H9 (cell line): ENCODE measurements around the gene GALNS. TPM values are rescaled to one million over a fixed set of nuclear protein-coding genes. Genes with fewer than 3 reads are reported as not detected.
"Not testable (repeated sequence)": the region's sequence is repeated elsewhere in the genome, so short reads cannot be mapped to it uniquely, and the experiment has no call there.

ENCODE experiments used
- DNase-seq: peaks from one replicate; pipeline ENCODE4 v3.0.0-alpha.2; 2017
- H2AFZ ChIP-seq: one replicate; pipeline ENCODE4 v1.6.1; 2013; ENCODE audit warnings: mild to moderate bottlenecking, low read length, control low read depth, moderate library complexity
- H2AK5ac ChIP-seq: 2 replicates; pipeline ENCODE4 v1.6.1; 2013; ENCODE audit warnings: low read length, control low read depth, mixed read lengths; ENCODE audit not compliant: insufficient read length
- H2BK120ac ChIP-seq: one replicate; pipeline ENCODE4 v1.6.1; 2013; ENCODE audit warnings: low read depth, mild to moderate bottlenecking, low read length, control low read depth, inconsistent platforms; ENCODE audit not compliant: poor library complexity, severe bottlenecking
- H2BK12ac ChIP-seq: 2 replicates; pipeline ENCODE4 v1.6.1; 2013; ENCODE audit warnings: low read length, control low read depth, mixed read lengths, low read depth; ENCODE audit not compliant: insufficient read length
- H2BK15ac ChIP-seq: 2 replicates; pipeline ENCODE4 v1.6.1; 2013; ENCODE audit warnings: low read depth, low read length, control low read depth
- H2BK20ac ChIP-seq: one replicate; pipeline ENCODE4 v1.6.1; 2013; ENCODE audit warnings: low read depth, mild to moderate bottlenecking, low read length, control low read depth, inconsistent platforms; ENCODE audit not compliant: poor library complexity, severe bottlenecking
- H2BK5ac ChIP-seq: 2 replicates; pipeline ENCODE4 v1.6.1; 2013; ENCODE audit warnings: low read length, control low read depth, mixed read lengths; ENCODE audit not compliant: insufficient read length
- H3K14ac ChIP-seq: 2 replicates; pipeline ENCODE4 v1.6.1; 2013; ENCODE audit warnings: low read length, control low read depth; ENCODE audit not compliant: insufficient read depth
- H3K18ac ChIP-seq: 2 replicates; pipeline ENCODE4 v1.6.1; 2013; ENCODE audit warnings: low read depth, mild to moderate bottlenecking, mixed read lengths, low read length, control low read depth; ENCODE audit not compliant: insufficient read length
- H3K23ac ChIP-seq: 2 replicates; pipeline ENCODE4 v1.6.1; 2013; ENCODE audit warnings: low read length, control low read depth, mixed read lengths, low read depth; ENCODE audit not compliant: insufficient read length
- H3K23me2 ChIP-seq: 2 replicates; pipeline ENCODE4 v1.6.1; 2013; ENCODE audit warnings: low read depth, mild to moderate bottlenecking, mixed read lengths, low read length, control low read depth; ENCODE audit not compliant: insufficient read length, poor library complexity, severe bottlenecking
- H3K27ac ChIP-seq: 2 replicates; pipeline ENCODE4 v1.5.1; 2013; ENCODE audit warnings: low read length, control low read depth, mixed read lengths, low read depth; ENCODE audit not compliant: insufficient read length
- H3K27me3 ChIP-seq: 2 replicates; pipeline ENCODE4 v1.6.1; 2013; ENCODE audit warnings: low read length, control low read depth, inconsistent platforms; ENCODE audit not compliant: insufficient read depth
- H3K4ac ChIP-seq: 2 replicates; pipeline ENCODE4 v1.6.1; 2013; ENCODE audit warnings: low read depth, mild to moderate bottlenecking, control low read depth, inconsistent platforms, low read length, moderate library complexity
- H3K4me1 ChIP-seq: 2 replicates; pipeline ENCODE4 v1.6.1; 2013; ENCODE audit warnings: low read length, control low read depth, inconsistent platforms; ENCODE audit not compliant: insufficient read depth
- H3K4me2 ChIP-seq: 2 replicates; pipeline ENCODE4 v1.6.1; 2013; ENCODE audit warnings: low read length, control low read depth, mixed read lengths; ENCODE audit not compliant: insufficient read length, insufficient read depth
- H3K56ac ChIP-seq: 2 replicates; pipeline ENCODE4 v1.6.1; 2013; ENCODE audit warnings: low read depth, mild to moderate bottlenecking, mixed read lengths, low read length, control low read depth; ENCODE audit not compliant: insufficient read length
- H3K79me1 ChIP-seq: 2 replicates; pipeline ENCODE4 v1.6.1; 2013; ENCODE audit warnings: low read depth, mild to moderate bottlenecking, moderate library complexity, low read length, control low read depth, inconsistent platforms; ENCODE audit not compliant: insufficient read depth, poor library complexity, severe bottlenecking
- H3K79me2 ChIP-seq: 2 replicates; pipeline ENCODE4 v1.6.1; 2013; ENCODE audit warnings: low read length, control low read depth, inconsistent platforms; ENCODE audit not compliant: insufficient read depth
- H3K9ac ChIP-seq: 2 replicates; pipeline ENCODE4 v1.6.1; 2013; ENCODE audit warnings: low read length, control low read depth, mixed read lengths; ENCODE audit not compliant: insufficient read length; ENCODE audit errors: extremely low read depth
- H3K9me3 ChIP-seq: one replicate; pipeline ENCODE4 v1.6.1; 2013; ENCODE audit warnings: low read depth, low read length, inconsistent platforms; ENCODE audit not compliant: control insufficient read depth
- H3T11ph ChIP-seq: one replicate; pipeline ENCODE4 v1.6.1; 2013; ENCODE audit warnings: mild to moderate bottlenecking, low read length, control low read depth, inconsistent platforms
- H4K20me1 ChIP-seq: one replicate; pipeline ENCODE4 v1.6.1; 2013; ENCODE audit not compliant: control insufficient read depth, insufficient read length, insufficient read depth
- H4K5ac ChIP-seq: 2 replicates; pipeline ENCODE4 v1.6.1; 2013; ENCODE audit warnings: low read depth, mild to moderate bottlenecking, mixed read lengths, low read length, control low read depth; ENCODE audit not compliant: insufficient read length
- H4K8ac ChIP-seq: replicated peaks from 2 replicates; pipeline ENCODE4 v1.6.1; 2013; ENCODE audit warnings: low read length, control low read depth, mixed read lengths, low read depth; ENCODE audit not compliant: insufficient read length
- H4K91ac ChIP-seq: 2 replicates; pipeline ENCODE4 v1.6.1; 2013; ENCODE audit warnings: low read depth, mild to moderate bottlenecking, moderate library complexity, mixed read lengths, low read length, control low read depth; ENCODE audit not compliant: insufficient read length
- H3K27ac Mint-ChIP-seq, 3 experiments: 2 replicates in 2 of 3; 3 replicates in 1 of 3; pipeline ENCODE4 v1.8.0; 2020 to 2021; ENCODE audit warnings: mixed read lengths in 3 of 3, mild to moderate bottlenecking in 1 of 3, moderate library complexity in 1 of 3
- H3K27me3 Mint-ChIP-seq: 2 replicates; pipeline ENCODE4 v1.8.0; 2021; ENCODE audit warnings: low read depth, mild to moderate bottlenecking, moderate library complexity, mixed read lengths
- H3K36me3 Mint-ChIP-seq, 3 experiments: 2 replicates in 2 of 3; 3 replicates in 1 of 3; pipeline ENCODE4 v1.8.0; 2020 to 2021; ENCODE audit warnings: low read depth in 3 of 3, mixed read lengths in 3 of 3; ENCODE audit not compliant: insufficient read depth in 1 of 3
- H3K4me1 Mint-ChIP-seq, 2 experiments: 2 replicates each; pipeline ENCODE4 v1.8.0; 2020; ENCODE audit warnings: mixed read lengths in 2 of 2
- H3K4me3 Mint-ChIP-seq, 2 experiments: 2 replicates in 1 of 2; 3 replicates in 1 of 2; pipeline ENCODE4 v1.8.0; 2020 to 2021; ENCODE audit warnings: mild to moderate bottlenecking in 2 of 2, mixed read lengths in 2 of 2, moderate library complexity in 1 of 2
- H3K9me3 Mint-ChIP-seq, 2 experiments: 2 replicates in 1 of 2; 3 replicates in 1 of 2; pipeline ENCODE4 v1.8.0; 2020; ENCODE audit warnings: mild to moderate bottlenecking in 2 of 2, mixed read lengths in 2 of 2, moderate library complexity in 1 of 2
- WGBS: extraction: QIAGEN DNeasy Blood & Tissue Kit; methylation state at CpG from one replicate; pipeline ENCODE4 v1.1.7; 2013; ENCODE audit warnings: missing lambda C conversion rate, low lambda C conversion rate, mixed read lengths; ENCODE audit not compliant: insufficient read length; ENCODE audit errors: extremely low coverage; 5-methylcytosine and 5-hydroxymethylcytosine counted together
- total RNA-seq: library from RNA; stranded (reverse); gene quantifications from 2 replicates; pipeline ENCODE4 v1.2.1, GENCODE V29; 2021
- TF ChIP-seq, protein P1 (sequence below): fragments of 200-600 bp; sonication (generic); conservative IDR thresholded peaks from 3 replicates; pipeline ENCODE4 v1.8.0; 2021; ENCODE audit warnings: antibody characterized with exemption, mild to moderate bottlenecking

The GALNS gene
- total RNA-seq, 1 experiment from 2014 or later: 20.3 TPM

DNA sequence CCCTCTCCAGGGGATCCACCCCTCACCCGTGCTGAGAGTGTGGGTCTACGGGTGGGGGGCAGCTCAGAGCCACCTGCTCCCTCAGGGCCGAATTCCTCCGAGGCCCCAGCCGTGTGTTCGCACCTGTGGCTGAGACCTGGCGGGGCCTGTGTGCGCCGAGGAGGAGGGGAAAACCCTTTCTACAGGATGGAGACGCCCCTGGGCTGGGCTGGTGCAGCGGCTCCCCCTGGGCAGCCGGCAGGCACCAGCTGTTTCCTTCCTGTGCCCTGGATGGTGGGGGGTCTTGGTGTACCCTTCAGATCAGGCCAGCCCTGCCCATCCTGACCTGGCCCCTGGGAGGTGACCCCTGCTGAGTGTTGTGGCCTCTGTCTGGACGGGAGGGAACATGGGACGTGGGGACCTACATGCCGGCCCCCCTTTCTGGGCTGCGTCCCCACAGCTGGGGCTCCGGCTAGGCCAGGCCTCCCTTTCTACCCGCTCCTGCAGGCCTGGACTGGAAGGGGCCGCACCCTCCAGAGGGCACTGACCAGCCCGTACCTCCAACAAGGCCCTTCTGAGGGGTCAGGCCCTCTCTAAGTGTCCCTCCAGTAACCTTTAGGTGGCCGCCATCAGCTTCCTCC, 38.0 kb upstream of the GALNS start:
- Histone ChIP-seq H3K56ac (no peak overlapping the region), H3K23ac (no peak overlapping the region), H3K9ac (no peak overlapping the region), H4K5ac (no peak overlapping the region), H4K91ac (no peak overlapping the region), H3K79me2 (no peaks in the 10 kb centered on the region), H2BK20ac (no peak overlapping the region), H3K4ac (no peak overlapping the region), H3K79me1 (no peaks in the 10 kb centered on the region), H2BK120ac (no peak overlapping the region), H2AK5ac (no peak overlapping the region), H3T11ph (no peak overlapping the region), H3K23me2 (no peaks in the 10 kb centered on the region), H2AFZ (no peak overlapping the region), H2BK15ac (no peak overlapping the region), H3K27me3 (no peaks in the 10 kb centered on the region), H2BK5ac (no peak overlapping the region), H3K18ac (no peak overlapping the region), H2BK12ac (no peak overlapping the region), H4K20me1 (no peaks in the 10 kb centered on the region), H3K9me3 (no peaks in the 10 kb centered on the region), H3K14ac (no peak overlapping the region), H3K4me1 (no peaks in the 10 kb centered on the region), H3K27ac (no peak overlapping the region), H4K8ac (no peak overlapping the region), H3K4me2 (no peak overlapping the region)
- no peak overlapping the region for H3K4me3 Mint-ChIP-seq
- H3K9me3 Mint-ChIP-seq: peaks cover 0 to 4% of the 10 kb centered on the region in 2 experiments; a peak in 4 of 5 replicates
- H3K36me3 Mint-ChIP-seq: no peaks in the 10 kb centered on the region
- WGBS: no CpG with 5 or more reads among the region's 21 CpGs
- no peak overlapping the region for H3K27ac Mint-ChIP-seq
- DNase-seq: no peak
- TF ChIP-seq, protein P1, sequence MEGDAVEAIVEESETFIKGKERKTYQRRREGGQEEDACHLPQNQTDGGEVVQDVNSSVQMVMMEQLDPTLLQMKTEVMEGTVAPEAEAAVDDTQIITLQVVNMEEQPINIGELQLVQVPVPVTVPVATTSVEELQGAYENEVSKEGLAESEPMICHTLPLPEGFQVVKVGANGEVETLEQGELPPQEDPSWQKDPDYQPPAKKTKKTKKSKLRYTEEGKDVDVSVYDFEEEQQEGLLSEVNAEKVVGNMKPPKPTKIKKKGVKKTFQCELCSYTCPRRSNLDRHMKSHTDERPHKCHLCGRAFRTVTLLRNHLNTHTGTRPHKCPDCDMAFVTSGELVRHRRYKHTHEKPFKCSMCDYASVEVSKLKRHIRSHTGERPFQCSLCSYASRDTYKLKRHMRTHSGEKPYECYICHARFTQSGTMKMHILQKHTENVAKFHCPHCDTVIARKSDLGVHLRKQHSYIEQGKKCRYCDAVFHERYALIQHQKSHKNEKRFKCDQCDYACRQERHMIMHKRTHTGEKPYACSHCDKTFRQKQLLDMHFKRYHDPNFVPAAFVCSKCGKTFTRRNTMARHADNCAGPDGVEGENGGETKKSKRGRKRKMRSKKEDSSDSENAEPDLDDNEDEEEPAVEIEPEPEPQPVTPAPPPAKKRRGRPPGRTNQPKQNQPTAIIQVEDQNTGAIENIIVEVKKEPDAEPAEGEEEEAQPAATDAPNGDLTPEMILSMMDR: no peak
- H3K27me3 Mint-ChIP-seq: peaks cover 2% of the 10 kb centered on the region
- no peaks in the 10 kb centered on the region for H3K4me1 Mint-ChIP-seq

DNA sequence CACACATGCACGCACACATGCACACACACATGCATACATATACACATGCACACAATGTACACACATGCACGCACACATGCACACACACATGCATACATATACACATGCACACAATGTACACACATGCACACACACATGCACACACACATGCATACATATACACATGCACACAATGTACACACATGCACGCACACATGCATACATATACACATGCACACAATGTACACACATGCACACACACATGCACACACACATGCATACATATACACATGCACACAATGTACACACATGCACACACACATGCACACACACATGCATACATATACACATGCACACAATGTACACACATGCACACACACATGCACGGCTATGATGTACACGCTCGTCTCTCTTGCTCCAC, 37.5 kb upstream of the GALNS start:
- not testable (repeated sequence) for H3K56ac ChIP-seq, H3K18ac ChIP-seq, H3K4me1 ChIP-seq, H3K4me1 Mint-ChIP-seq, H3K4me2 ChIP-seq, H3K9ac ChIP-seq, H2BK5ac ChIP-seq, H3K14ac ChIP-seq, H3K36me3 Mint-ChIP-seq, H2BK15ac ChIP-seq, H2AK5ac ChIP-seq, H2BK120ac ChIP-seq, H3K27me3 ChIP-seq, H4K91ac ChIP-seq, H3K27me3 Mint-ChIP-seq, H4K8ac ChIP-seq, H3K4ac ChIP-seq, H3T11ph ChIP-seq, H3K27ac ChIP-seq, H3K79me1 ChIP-seq, H2AFZ ChIP-seq, H3K9me3 ChIP-seq, H2BK20ac ChIP-seq, H3K27ac Mint-ChIP-seq, H3K23me2 ChIP-seq, H3K79me2 ChIP-seq, H2BK12ac ChIP-seq, H4K5ac ChIP-seq, H3K4me3 Mint-ChIP-seq, H3K9me3 Mint-ChIP-seq, DNase-seq, H3K23ac ChIP-seq, H4K20me1 ChIP-seq
- WGBS: no CpG with 5 or more reads among the region's 6 CpGs
